Calu3 (cell line): ENCODE results near the gene DR1. TPM values are rescaled to one million over a fixed set of nuclear protein-coding genes. Genes with fewer than 3 reads are reported as not detected.
A peak's percentile ranks its signal among the peaks of the same experiment; 100 is the strongest.

Experiments
- Bru-seq: library from RNA; stranded (reverse); fragments of 400-500 nt; gene quantifications from one replicate; lab custom pipeline; 2021; lab: Mats Ljungman, UMichigan
- BruChase-seq, 2 experiments: library from RNA; stranded (reverse); fragments of 400-500 nt; gene quantifications; one replicate each; lab custom pipeline; 2021; lab: Mats Ljungman, UMichigan
- BruUV-seq: library from RNA; stranded (reverse); fragments of 400-500 nt; replicated peaks from 2 replicates; lab custom pipeline; 2021; lab: Mats Ljungman, UMichigan
- CTCF ChIA-PET: fragments of 300-600 bp; sonication (Branson Sonifier 250); formaldehyde crosslinking; loops from one replicate; lab custom pipeline; 2022; ENCODE audit warnings: antibody characterized with exemption; lab: Charles Lee
- DNase-seq: peaks from one replicate; pipeline ENCODE4 v3.0.0; 2022
- H3K27ac Mint-ChIP-seq: one replicate; pipeline ENCODE4 v1.8.0; 2022; ENCODE audit warnings: mixed read lengths; ENCODE audit not compliant: unreplicated experiment
- H3K27me3 Mint-ChIP-seq: one replicate; pipeline ENCODE4 v1.8.0; 2022; ENCODE audit warnings: mixed read lengths; ENCODE audit not compliant: unreplicated experiment
- H3K36me3 Mint-ChIP-seq: one replicate; pipeline ENCODE4 v1.8.0; 2022; ENCODE audit warnings: mild to moderate bottlenecking, moderate library complexity, mixed read lengths; ENCODE audit not compliant: insufficient read depth, unreplicated experiment
- H3K4me1 Mint-ChIP-seq: one replicate; pipeline ENCODE4 v1.8.0; 2022; ENCODE audit warnings: mild to moderate bottlenecking, low read depth, mixed read lengths; ENCODE audit not compliant: unreplicated experiment
- H3K4me3 Mint-ChIP-seq: one replicate; pipeline ENCODE4 v1.8.0; 2022; ENCODE audit warnings: mild to moderate bottlenecking, low read depth, moderate library complexity, mixed read lengths; ENCODE audit not compliant: unreplicated experiment
- H3K9me3 Mint-ChIP-seq: one replicate; pipeline ENCODE4 v1.8.0; 2022; ENCODE audit warnings: low read depth, mixed read lengths; ENCODE audit not compliant: unreplicated experiment
- CTCF ChIP-seq: fragments of 200-600 bp; IDR thresholded peaks from one replicate; pipeline ENCODE4 v1.8.0; 2022; ENCODE audit warnings: antibody characterized with exemption; ENCODE audit not compliant: unreplicated experiment
- intact Hi-C: fragments of 100-400 bp; cut with micrococcal nuclease; formaldehyde crosslinking; loops from one replicate; pipeline ENCODE4 v1.10.0; 2022; ENCODE audit not compliant: unreplicated experiment
- long read RNA-seq: library from polyadenylated mRNA; stranded (forward); transcript quantifications from one replicate; pipeline ENCODE4 v2.0.0, GENCODE V29; 2022
- total RNA-seq: library from RNA; stranded (reverse); gene quantifications from 2 replicates; pipeline ENCODE4 v1.2.3, GENCODE V29; 2022

Gene DR1
- 51.1 and 51.5 TPM in 2 replicates for total RNA-seq
- percentile 93 among the genes with signal in this experiment for Bru-seq, nascent RNA
- BruChase-seq, experiment 1, labeled RNA remaining after a 6-hour chase, result percentile 96 among the genes with signal in this experiment
- percentile 95 among the genes with signal in this experiment for BruChase-seq, experiment 2, labeled RNA remaining after a 2-hour chase
- long read RNA-seq, full-length matches to known transcripts, result 79 of 84 reads
- long read RNA-seq, partial matches to known transcripts, result 0 of 84 reads
- long read RNA-seq, other reads (novel, unspliced or antisense), result 5 of 84 reads

GRCh38 chr1:93345633-93346420 lies at the start of gene DR1:
Gene DR1 (plus strand): TSS chr1:93345907. CDS start chr1:93346646, 739 bp downstream.
- intact Hi-C loops, result no loop called here
- BruUV-seq, result no TSS peak
- H3K4me3 Mint-ChIP-seq, result peak within 1 kb of the TSS; percentile 99
- no peaks in the 10 kb centered on the region for H3K27me3 Mint-ChIP-seq
- H3K4me1 Mint-ChIP-seq, result no peaks in the 10 kb centered on the region
- TF ChIP-seq CTCF, result no peak
- peak within 1 kb of the TSS; percentile 95 for H3K27ac Mint-ChIP-seq
- DNase-seq, result peak; percentile 96
- no peaks in the 10 kb centered on the region for H3K9me3 Mint-ChIP-seq
- peaks cover 36% of the 10 kb centered on the region for H3K36me3 Mint-ChIP-seq
- CTCF ChIA-PET, result interaction anchor here (0.6 to 1.6 kb wide), 5 partner anchors 22 to 124 kb away, joined by 3 to 13 read pairs (median 5); no protein-coding TSS in a partner anchor

- no peaks in the 10 kb centered on the region for H3K4me1 Mint-ChIP-seq
- no TSS peak for BruUV-seq
- intact Hi-C loops, result no loop called here
- no peak for TF ChIP-seq CTCF
- CTCF ChIA-PET, result no interaction called here
- no peak overlapping the region for H3K27ac Mint-ChIP-seq
- no peaks in the 10 kb centered on the region for H3K36me3 Mint-ChIP-seq
- no peaks in the 10 kb centered on the region for H3K27me3 Mint-ChIP-seq
- H3K4me3 Mint-ChIP-seq, result no peak overlapping the region
- H3K9me3 Mint-ChIP-seq, result no peaks in the 10 kb centered on the region
- DNase-seq, result no peak
These were observed 49.1 kb upstream of the DR1 start for GRCh38 chr1:93296555-93297154.

- no peaks in the 10 kb centered on the region for H3K9me3 Mint-ChIP-seq
- no peak for DNase-seq
- H3K4me1 Mint-ChIP-seq, result no peaks in the 10 kb centered on the region
- intact Hi-C loops, result loop anchor here (5.0 to 10.0 kb wide), 3 partner anchors 54 to 544 kb away; no protein-coding TSS in a partner anchor
- H3K27ac Mint-ChIP-seq, result no peak overlapping the region
- H3K36me3 Mint-ChIP-seq, result no peaks in the 10 kb centered on the region
- CTCF ChIA-PET, result no interaction called here
- BruUV-seq, result no TSS peak
- TF ChIP-seq CTCF, result no peak
- no peak overlapping the region for H3K4me3 Mint-ChIP-seq
- no peaks in the 10 kb centered on the region for H3K27me3 Mint-ChIP-seq
These were observed 44.6 kb upstream of the DR1 start for GRCh38 chr1:93301131-93301530.

GRCh38 chr1:93302078-93302477 lies 43.6 kb upstream of the DR1 start:
- no peaks in the 10 kb centered on the region for H3K4me1 Mint-ChIP-seq
- H3K27ac Mint-ChIP-seq, result no peak overlapping the region
- no peaks in the 10 kb centered on the region for H3K9me3 Mint-ChIP-seq
- no peak for DNase-seq
- no TSS peak for BruUV-seq
- H3K4me3 Mint-ChIP-seq, result no peak overlapping the region
- intact Hi-C loops, result loop anchor here (5.0 to 10.0 kb wide), 3 partner anchors 53 to 543 kb away; no protein-coding TSS in a partner anchor
- no peak for TF ChIP-seq CTCF
- CTCF ChIA-PET, result no interaction called here
- H3K36me3 Mint-ChIP-seq, result no peaks in the 10 kb centered on the region
- no peaks in the 10 kb centered on the region for H3K27me3 Mint-ChIP-seq
